ENCODE measurements around the gene CNOT8.
A peak's percentile ranks its signal among the peaks of the same experiment; 100 is the strongest.
"Not testable (repeated sequence)": the region's sequence is repeated elsewhere in the genome, so short reads cannot be mapped to it uniquely, and the experiment has no call there.

Gene CNOT8

GRCh38 chr5:154858297-154858971 lies at the start of gene CNOT8:
Gene CNOT8 (plus strand): TSS chr5:154858627. CDS start chr5:154863279, 4,652 bp downstream.
- peak; percentile 97 for DNase-seq (ENCODE audit: low read depth)

GRCh38 chr5:154811239-154811638 lies 47.2 kb upstream of the CNOT8 start:
- DNase-seq (ENCODE audit: low read depth), result no peak

DNA sequence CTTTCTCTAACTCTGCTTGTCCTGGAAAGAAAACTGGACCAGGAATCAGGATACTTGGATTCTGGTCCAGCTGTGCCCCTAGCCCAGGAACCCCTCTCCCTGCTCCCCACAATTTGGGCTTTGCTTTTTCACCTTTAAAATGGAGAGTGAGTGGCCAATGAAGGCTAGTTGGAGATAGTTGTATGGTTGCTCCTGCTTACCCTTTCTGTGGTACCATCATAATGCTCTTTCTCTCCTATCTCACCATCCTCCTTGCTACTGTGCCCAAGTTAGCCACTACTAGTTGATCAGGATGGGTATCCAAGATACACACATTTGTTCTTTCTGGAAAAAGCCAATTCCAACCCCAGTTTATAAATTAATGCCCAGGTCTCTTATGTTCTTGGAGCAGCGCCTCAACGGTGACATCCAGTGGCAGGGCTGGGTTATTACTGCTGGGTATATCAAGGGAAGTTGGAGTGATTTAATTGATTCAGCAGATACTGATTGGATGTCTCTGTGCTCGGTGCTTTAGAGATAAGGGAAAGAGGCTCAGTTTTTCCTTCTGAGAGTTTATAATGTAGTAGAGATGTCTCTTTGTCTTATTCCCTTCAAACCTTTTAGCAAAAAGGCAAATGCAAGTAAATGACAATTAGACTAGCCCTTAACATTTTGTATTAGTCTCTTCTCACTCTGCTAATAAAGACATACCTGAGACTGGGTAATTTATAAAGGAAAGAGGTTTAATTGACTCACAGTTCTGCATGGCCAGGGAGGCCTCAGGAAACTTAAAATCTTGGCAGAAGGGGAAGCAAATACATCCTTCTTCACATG lies 46.6 kb upstream of the CNOT8 start:
- DNase-seq (ENCODE audit: low read depth), result peak; percentile 28

DNA sequence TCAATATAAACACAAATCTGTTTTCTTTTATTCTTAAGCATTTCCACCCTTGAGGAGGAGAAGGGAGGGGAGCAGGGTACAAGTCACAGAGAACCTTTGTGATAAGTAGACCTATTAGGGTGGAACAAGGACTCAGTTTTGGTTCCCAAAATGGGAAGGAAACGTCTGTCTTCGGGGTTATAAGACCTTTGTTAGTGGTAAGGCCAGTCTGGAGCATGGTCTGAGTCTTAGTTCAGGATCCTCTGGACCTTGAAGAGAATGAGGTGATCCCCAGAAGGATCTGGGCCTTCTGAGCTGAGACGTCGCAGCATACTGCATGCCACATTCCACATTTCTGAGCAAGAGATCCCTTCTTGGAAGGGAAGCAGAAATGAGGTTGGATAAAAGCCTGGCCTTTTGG lies 45.3 kb upstream of the CNOT8 start:
- no peak for DNase-seq (ENCODE audit: low read depth)

- peak; percentile 19 for DNase-seq (ENCODE audit: low read depth)
Measured at GRCh38 chr5:154813736-154814135, 44.7 kb upstream of the CNOT8 start.

- DNase-seq (ENCODE audit: low read depth), result no peak
Measured at GRCh38 chr5:154815025-154815424, 43.4 kb upstream of the CNOT8 start.

DNA sequence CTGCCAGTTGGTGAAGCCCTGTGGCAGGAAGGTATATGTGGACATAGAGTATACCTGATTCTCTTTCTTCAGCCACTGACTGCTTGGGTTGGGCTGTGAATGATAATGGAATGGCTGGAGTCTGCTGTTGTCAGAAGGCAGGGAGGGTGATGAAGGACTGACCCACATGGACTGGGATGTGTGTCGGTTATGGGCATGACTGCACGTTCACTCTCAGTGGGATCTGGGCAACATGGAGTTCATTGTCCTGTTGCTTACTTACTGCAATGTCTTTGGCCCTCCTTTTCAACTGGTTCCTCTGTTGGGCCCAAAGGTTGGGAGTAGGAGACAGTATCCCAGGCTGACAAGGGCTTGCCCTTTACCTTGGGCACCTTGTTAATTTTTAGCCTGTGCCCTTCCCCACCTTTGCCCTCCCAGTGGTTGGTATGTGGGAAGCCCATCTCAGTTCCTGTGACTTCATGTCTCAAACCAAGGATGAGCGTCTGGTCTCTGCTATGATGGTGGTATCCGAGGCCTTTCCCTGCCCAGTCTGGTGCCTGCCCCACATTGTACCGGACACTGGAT lies 42.7 kb upstream of the CNOT8 start:
- no peak for DNase-seq (ENCODE audit: low read depth)

- no peak for DNase-seq (ENCODE audit: low read depth)
Measured at GRCh38 chr5:154816891-154817492, 41.4 kb upstream of the CNOT8 start.

- no peak for DNase-seq (ENCODE audit: low read depth)
Measured at GRCh38 chr5:154817815-154818214, 40.6 kb upstream of the CNOT8 start.

GRCh38 chr5:154818471-154819116 lies 39.8 kb upstream of the CNOT8 start:
- DNase-seq (ENCODE audit: low read depth), result no peak

- DNase-seq (ENCODE audit: low read depth), result no peak
Measured at GRCh38 chr5:154819546-154819945, 38.9 kb upstream of the CNOT8 start.

DNA sequence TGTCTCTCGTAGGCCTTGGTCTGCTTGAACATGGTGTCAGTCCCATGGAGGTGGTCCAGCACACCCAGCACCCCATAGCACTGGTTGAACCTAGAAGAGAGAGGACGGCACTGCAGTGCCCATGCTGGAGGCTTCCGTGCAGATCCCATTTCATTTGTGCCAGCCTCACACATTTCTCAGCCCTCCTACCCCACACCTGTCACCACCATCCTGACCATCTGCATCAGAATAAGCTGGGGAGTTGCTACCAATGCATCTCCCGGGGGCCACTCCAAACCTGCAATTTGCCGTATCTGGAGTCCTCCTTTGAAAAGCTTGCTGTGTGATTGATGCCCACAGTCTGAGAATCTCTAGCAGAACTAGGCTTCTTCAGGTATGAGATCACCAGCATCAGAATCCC lies 38.0 kb upstream of the CNOT8 start:
- no peak for DNase-seq (ENCODE audit: low read depth)

GRCh38 chr5:154822896-154823295 lies 35.5 kb upstream of the CNOT8 start:
- DNase-seq (ENCODE audit: low read depth), result not testable (repeated sequence)

GRCh38 chr5:154823605-154824004 lies 34.8 kb upstream of the CNOT8 start:
- no peak for DNase-seq (ENCODE audit: low read depth)

GRCh38 chr5:154824070-154824469 lies 34.4 kb upstream of the CNOT8 start:
- no peak for DNase-seq (ENCODE audit: low read depth)

- no peak for DNase-seq (ENCODE audit: low read depth)
Measured at GRCh38 chr5:154829181-154829588, 29.2 kb upstream of the CNOT8 start.

GRCh38 chr5:154829589-154830218 lies 28.7 kb upstream of the CNOT8 start:
- DNase-seq (ENCODE audit: low read depth), result no peak

DNA sequence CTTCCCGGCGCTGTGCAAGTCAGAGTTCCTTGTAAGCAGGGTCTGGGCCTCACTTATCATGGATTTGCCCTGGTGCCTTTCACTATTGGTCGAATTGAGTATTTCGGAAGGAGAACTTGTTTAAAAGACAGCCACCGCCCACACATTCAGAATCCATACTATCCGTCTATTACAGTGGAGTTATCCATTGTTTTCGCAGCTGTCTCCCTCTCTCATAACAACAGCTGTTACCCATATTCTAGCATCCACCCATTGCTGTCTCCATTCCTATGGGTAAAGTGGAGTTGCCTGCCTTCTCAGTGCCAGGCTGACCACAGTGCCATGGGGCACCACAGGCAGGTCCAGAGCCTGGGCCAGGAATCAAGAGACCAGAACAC lies 28.2 kb upstream of the CNOT8 start:
- no peak for DNase-seq (ENCODE audit: low read depth)

GRCh38 chr5:154830596-154830995 lies 27.8 kb upstream of the CNOT8 start:
- no peak for DNase-seq (ENCODE audit: low read depth)

- no peak for DNase-seq (ENCODE audit: low read depth)
Measured at GRCh38 chr5:154831451-154831850, 27.0 kb upstream of the CNOT8 start.

GRCh38 chr5:154832804-154833203 lies 25.6 kb upstream of the CNOT8 start:
- not testable (repeated sequence) for DNase-seq (ENCODE audit: low read depth)

DNA sequence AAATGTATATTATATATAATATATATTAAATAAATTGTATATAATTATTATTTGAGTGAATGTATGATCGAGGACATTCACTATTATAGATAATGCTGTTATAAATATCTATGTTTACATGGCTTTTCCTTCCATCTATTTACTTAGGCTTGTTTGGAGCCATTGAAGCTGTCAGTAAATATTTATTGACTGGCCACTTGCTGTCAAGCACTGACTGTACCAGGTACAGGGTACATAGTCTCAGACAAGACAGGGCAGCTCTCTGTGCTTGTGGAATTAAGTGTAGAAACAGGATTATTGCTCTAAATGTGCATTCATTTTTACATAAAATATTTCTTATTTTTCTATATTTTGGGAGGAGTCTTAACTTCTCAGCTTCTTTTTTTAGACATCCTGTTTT lies 24.4 kb upstream of the CNOT8 start:
- no peak for DNase-seq (ENCODE audit: low read depth)

Measured in activated gamma-delta T cell treated with anti-CD3 and anti-CD28 coated beads, Interleukin-2, amount 50 U/mL, for 16 hours (primary cell).